ENCODE data around the gene SIPA1L2.
"Not testable (repeated sequence)": the region's sequence is repeated elsewhere in the genome, so short reads cannot be mapped to it uniquely, and the experiment has no call there.

The SIPA1L2 gene

GRCh38 chr1:232613752-232614381 lies 16.1 kb downstream of the SIPA1L2 start (continued):
- TF ChIP-seq PRDM6 (tag by site-specific recombination; IDR thresholded peaks at IDR 0.05) (peak; percentile 99), ZSCAN4 (tag by site-specific recombination; IDR thresholded peaks at IDR 0.05) (peak; percentile 53), ZSCAN23 (tag by site-specific recombination; IDR thresholded peaks at IDR 0.05) (no peak), ZNF280C (tag by site-specific recombination; IDR thresholded peaks at IDR 0.05) (no peak)

GRCh38 chr1:232612836-232613235 lies 17.1 kb downstream of the SIPA1L2 start:
- not testable (repeated sequence) for H3K4me3 ChIP-seq (ENCODE audit: low read depth, low read length); H3K9me3 ChIP-seq (ENCODE audit: control insufficient read depth, insufficient read depth, low read depth, low read length); H3K27ac ChIP-seq (ENCODE audit: extremely low read depth, low read depth, low read length); H3K36me3 ChIP-seq (ENCODE audit: control insufficient read depth in 2 of 2, insufficient read depth in 1 of 2, low read length in 2 of 2)
- ChIA-PET CTCF (interaction anchor here (1.0 to 2.8 kb wide), 3 partner anchors 11 to 56 kb away, joined by 3 to 22 read pairs (median 9); no protein-coding TSS in a partner anchor), POLR2A (interaction anchor here (1.2 to 2.4 kb wide), 2 partner anchors 13 to 15 kb away, joined by 4 to 9 read pairs; no protein-coding TSS in a partner anchor)
- peaks cover 35% of the 10 kb centered on the region for H3K4me1 ChIP-seq (ENCODE audit: control insufficient read depth, insufficient read depth, low read length)

- no peak for TF ChIP-seq ZNF580 (tag by site-specific recombination; IDR thresholded peaks at IDR 0.05)
- TF ChIP-seq CTCF (tag by site-specific recombination; IDR thresholded peaks at IDR 0.05): 0 out of 2 replicates have a peak, but pooled peaks have one; percentile 17
- no peak for TF ChIP-seq GLI2 (tag by site-specific recombination; IDR thresholded peaks at IDR 0.05; ENCODE audit: borderline replicate concordance, low read depth)
- TF ChIP-seq ZNF670 (tag by site-specific recombination; IDR thresholded peaks at IDR 0.05; ENCODE audit: low read depth): no peak
- 0 out of 2 replicates have a peak, but pooled peaks have one; percentile 28 for TF ChIP-seq ZNF785 (tag by site-specific recombination; IDR thresholded peaks at IDR 0.05)
- TF ChIP-seq ZNF449 (tag by site-specific recombination; IDR thresholded peaks at IDR 0.05): no peak
- TF ChIP-seq ZNF501 (tag by site-specific recombination; IDR thresholded peaks at IDR 0.05): no peak
- CTCF ChIA-PET: interaction anchor here (0.6 to 2.8 kb wide), 4 partner anchors 10 to 1035 kb away, joined by 3 to 22 read pairs (median 6); no protein-coding TSS in a partner anchor
- POLR2A ChIA-PET: no interaction called here
Measured at GRCh38 chr1:232611834-232612233, 18.1 kb downstream of the SIPA1L2 start.

GRCh38 chr1:232610902-232611745 lies 18.8 kb downstream of the SIPA1L2 start:
- not testable (repeated sequence) for H3K36me3 ChIP-seq (ENCODE audit: control insufficient read depth in 2 of 2, insufficient read depth in 1 of 2, low read length in 2 of 2); H3K27ac ChIP-seq (ENCODE audit: extremely low read depth, low read depth, low read length); H3K9me3 ChIP-seq (ENCODE audit: control insufficient read depth, insufficient read depth, low read depth, low read length); H3K4me3 ChIP-seq (ENCODE audit: low read depth, low read length)
- POLR2A ChIA-PET: interaction anchor here (1.2 kb wide), 1 partner anchor 17 kb away, joined by 3 read pairs; no protein-coding TSS in a partner anchor
- CTCF ChIA-PET: interaction anchor here (0.6 to 2.8 kb wide), 4 partner anchors 10 to 1034 kb away, joined by 3 to 22 read pairs (median 4); no protein-coding TSS in a partner anchor
- peaks cover 28% of the 10 kb centered on the region for H3K4me1 ChIP-seq (ENCODE audit: control insufficient read depth, insufficient read depth, low read length)

More at GRCh38 chr1:232611834-232612233, 18.1 kb downstream of the SIPA1L2 start:
- Histone ChIP-seq H3K4me1 (ENCODE audit: control insufficient read depth, insufficient read depth, low read length) (peaks cover 28% of the 10 kb centered on the region), H3K36me3 (ENCODE audit: control insufficient read depth in 2 of 2, insufficient read depth in 1 of 2, low read length in 2 of 2) (no peaks in the 10 kb centered on the region), H3K4me3 (ENCODE audit: low read depth, low read length) (no peak overlapping the region), H3K9me3 (ENCODE audit: control insufficient read depth, insufficient read depth, low read depth, low read length) (no peaks in the 10 kb centered on the region), H3K27ac (ENCODE audit: extremely low read depth, low read depth, low read length) (no peak overlapping the region)

Data from HEK293 (cell line).